NT2/D1 (cell line): ENCODE data around the gene U2SURP.
"Not testable (repeated sequence)": the region's sequence is repeated elsewhere in the genome, so short reads cannot be mapped to it uniquely, and the experiment has no call there.

ENCODE experiments used
- DNase-seq: peaks from one replicate; pipeline ENCODE4 v3.0.0-alpha.2; 2011; ENCODE audit warnings: low read depth, low spot score
- H3K27me3 ChIP-seq: 2 replicates; pipeline ENCODE4 v1.6.0; 2011; ENCODE audit warnings: mild to moderate bottlenecking; ENCODE audit not compliant: insufficient read length, insufficient read depth
- H3K36me3 ChIP-seq: 2 replicates; pipeline ENCODE4 v1.6.1; 2011; ENCODE audit warnings: mild to moderate bottlenecking, low read length, mixed read lengths; ENCODE audit not compliant: insufficient read depth, insufficient read length
- H3K4me1 ChIP-seq: 2 replicates; pipeline ENCODE4 v1.5.1; 2011; ENCODE audit not compliant: insufficient read depth, insufficient read length
- H3K4me3 ChIP-seq: 2 replicates; pipeline ENCODE4 v1.5.1; 2011; ENCODE audit warnings: low read depth; ENCODE audit not compliant: insufficient read length
- H3K9ac ChIP-seq: 2 replicates; pipeline ENCODE4 v1.6.0; 2011; ENCODE audit warnings: low read depth; ENCODE audit not compliant: insufficient read length
- H3K9me3 ChIP-seq: 2 replicates; pipeline ENCODE4 v1.5.1; 2011; ENCODE audit warnings: mild to moderate bottlenecking, low read length; ENCODE audit not compliant: insufficient read depth
- SUZ12 ChIP-seq: IDR thresholded peaks from 2 replicates; pipeline ENCODE4 v1.6.1; 2011; ENCODE audit not compliant: insufficient read length, insufficient read depth; ENCODE audit errors: extremely low read depth
- YY1 ChIP-seq: IDR thresholded peaks from 2 replicates; pipeline ENCODE4 v1.6.1; 2011; ENCODE audit not compliant: insufficient read length, insufficient read depth
- ZNF274 ChIP-seq: IDR thresholded peaks from 2 replicates; pipeline ENCODE4 v1.6.1; 2011; ENCODE audit warnings: mild to moderate bottlenecking, low read depth, low read length

U2SURP gene

GRCh38 chr3:142977399-142977728 is 24.0 kb upstream of the U2SURP start:
- no peaks in the 10 kb centered on the region for H3K27me3 ChIP-seq
- H3K36me3 ChIP-seq: no peaks in the 10 kb centered on the region
- no peaks in the 10 kb centered on the region for H3K4me1 ChIP-seq
- H3K4me3 ChIP-seq: no peak overlapping the region
- no peak for TF ChIP-seq YY1
- no peak for TF ChIP-seq SUZ12
- TF ChIP-seq ZNF274: no peak
- no peaks in the 10 kb centered on the region for H3K9me3 ChIP-seq
- no peak for DNase-seq
- H3K9ac ChIP-seq: no peak overlapping the region

- no peak overlapping the region for H3K9ac ChIP-seq
- no peaks in the 10 kb centered on the region for H3K4me1 ChIP-seq
- H3K36me3 ChIP-seq: no peaks in the 10 kb centered on the region
- H3K4me3 ChIP-seq: no peak overlapping the region
- TF ChIP-seq SUZ12: no peak
- no peak for TF ChIP-seq YY1
- no peak for TF ChIP-seq ZNF274
- no peak for DNase-seq
- H3K9me3 ChIP-seq: no peaks in the 10 kb centered on the region
- no peaks in the 10 kb centered on the region for H3K27me3 ChIP-seq
Measured at GRCh38 chr3:142981108-142981507, 20.3 kb upstream of the U2SURP start.

GRCh38 chr3:142982038-142982773 is 19.2 kb upstream of the U2SURP start:
- Histone ChIP-seq H3K4me1 (no peaks in the 10 kb centered on the region), H3K4me3 (no peak overlapping the region), H3K9ac (no peak overlapping the region), H3K27me3 (no peaks in the 10 kb centered on the region), H3K36me3 (no peaks in the 10 kb centered on the region), H3K9me3 (no peaks in the 10 kb centered on the region)
- TF ChIP-seq SUZ12: no peak
- no peak for TF ChIP-seq YY1
- no peak for TF ChIP-seq ZNF274
- no peak for DNase-seq

GRCh38 chr3:142983318-142983717 is 18.1 kb upstream of the U2SURP start:
- H3K4me1 ChIP-seq: no peaks in the 10 kb centered on the region
- no peaks in the 10 kb centered on the region for H3K27me3 ChIP-seq
- no peak overlapping the region for H3K9ac ChIP-seq
- H3K9me3 ChIP-seq: no peaks in the 10 kb centered on the region
- no peak overlapping the region for H3K4me3 ChIP-seq
- no peaks in the 10 kb centered on the region for H3K36me3 ChIP-seq
- no peak for DNase-seq
- TF ChIP-seq SUZ12 (no peak), YY1 (no peak), ZNF274 (no peak)

GRCh38 chr3:142984255-142984654 is 17.1 kb upstream of the U2SURP start:
- Histone ChIP-seq H3K4me3 (no peak overlapping the region), H3K9me3 (no peaks in the 10 kb centered on the region), H3K36me3 (no peaks in the 10 kb centered on the region), H3K9ac (no peak overlapping the region), H3K4me1 (no peaks in the 10 kb centered on the region), H3K27me3 (no peaks in the 10 kb centered on the region)
- DNase-seq: no peak
- no peak for TF ChIP-seq YY1
- no peak for TF ChIP-seq SUZ12
- no peak for TF ChIP-seq ZNF274

GRCh38 chr3:142987080-142987700 is 14.2 kb upstream of the U2SURP start:
- H3K4me3 ChIP-seq: no peak overlapping the region
- no peaks in the 10 kb centered on the region for H3K4me1 ChIP-seq
- H3K36me3 ChIP-seq: no peaks in the 10 kb centered on the region
- no peaks in the 10 kb centered on the region for H3K9me3 ChIP-seq
- no peak for DNase-seq
- TF ChIP-seq SUZ12 (no peak), YY1 (no peak), ZNF274 (no peak)
- H3K9ac ChIP-seq: no peak overlapping the region
- H3K27me3 ChIP-seq: no peaks in the 10 kb centered on the region

- no peak for TF ChIP-seq YY1
- TF ChIP-seq ZNF274: no peak
- no peak for TF ChIP-seq SUZ12
- no peak overlapping the region for H3K4me3 ChIP-seq
- H3K27me3 ChIP-seq: no peaks in the 10 kb centered on the region
- H3K4me1 ChIP-seq: no peaks in the 10 kb centered on the region
- DNase-seq: no peak
- no peaks in the 10 kb centered on the region for H3K36me3 ChIP-seq
- H3K9me3 ChIP-seq: no peaks in the 10 kb centered on the region
- H3K9ac ChIP-seq: no peak overlapping the region
Measured at GRCh38 chr3:142987707-142988106, 13.7 kb upstream of the U2SURP start.

GRCh38 chr3:142988221-142988620 is 13.1 kb upstream of the U2SURP start:
- H3K27me3 ChIP-seq: not testable (repeated sequence)

GRCh38 chr3:142988826-142989225 is 12.5 kb upstream of the U2SURP start:
- H3K9ac ChIP-seq, H3K36me3 ChIP-seq, H3K27me3 ChIP-seq, H3K4me3 ChIP-seq, H3K9me3 ChIP-seq, H3K4me1 ChIP-seq, DNase-seq: not testable (repeated sequence)

More at GRCh38 chr3:142988221-142988620, 13.1 kb upstream of the U2SURP start:
- H3K9me3 ChIP-seq, H3K4me1 ChIP-seq, H3K36me3 ChIP-seq, H3K9ac ChIP-seq, H3K4me3 ChIP-seq, DNase-seq: not testable (repeated sequence)
